ENCODE measurements around the gene SLC9A4. TPM values are rescaled to one million over a fixed set of nuclear protein-coding genes. Genes with fewer than 3 reads are reported as not detected.

Gene SLC9A4
- total RNA-seq, 1 donor from 2014 or later = not detected

- intact Hi-C loops (cut with DNase I) = loop anchor here (10.0 kb wide), 1 partner anchor 562 kb away; no protein-coding TSS in a partner anchor
- DNase-seq (ENCODE audit: missing footprints) (peak; percentile 63), ATAC-seq (no peak)
These were observed 26.1 kb upstream of the SLC9A4 start for GRCh38 chr2:102446936-102447335.

GRCh38 chr2:102449370-102449974 is 23.6 kb upstream of the SLC9A4 start:
- DNase-seq (ENCODE audit: missing footprints) (no peak), ATAC-seq (no peak)
- intact Hi-C loops (cut with DNase I) = loop anchor here (10.0 kb wide), 1 partner anchor 565 kb away; no protein-coding TSS in a partner anchor

GRCh38 chr2:102451968-102452367 is 21.1 kb upstream of the SLC9A4 start:
- intact Hi-C loops (cut with DNase I) = no loop called here
- DNase-seq (ENCODE audit: missing footprints) (no peak), ATAC-seq (no peak)

GRCh38 chr2:102453501-102453900 is 19.5 kb upstream of the SLC9A4 start:
- no peak for DNase-seq (ENCODE audit: missing footprints)
- intact Hi-C loops (cut with DNase I) = no loop called here
- no peak for ATAC-seq

GRCh38 chr2:102455061-102455670 is 17.9 kb upstream of the SLC9A4 start:
- intact Hi-C loops (cut with DNase I) = no loop called here
- ATAC-seq (no peak), DNase-seq (ENCODE audit: missing footprints) (no peak)

- intact Hi-C loops (cut with DNase I) = no loop called here
- ATAC-seq (no peak), DNase-seq (ENCODE audit: missing footprints) (no peak)
These were observed 12.6 kb upstream of the SLC9A4 start for GRCh38 chr2:102460467-102460866.

- no peak for ATAC-seq
- intact Hi-C loops (cut with DNase I) = no loop called here
These were observed 11.8 kb upstream of the SLC9A4 start for GRCh38 chr2:102461188-102461587.

GRCh38 chr2:102463160-102463559 is 9.9 kb upstream of the SLC9A4 start:
- ATAC-seq (no peak), DNase-seq (ENCODE audit: missing footprints) (no peak)
- intact Hi-C loops (cut with DNase I) = no loop called here

More at GRCh38 chr2:102461188-102461587, 11.8 kb upstream of the SLC9A4 start:
- no peak for DNase-seq (ENCODE audit: missing footprints)

GRCh38 chr2:102470168-102470567 is 2.9 kb upstream of the SLC9A4 start:
- intact Hi-C loops (cut with DNase I) = loop anchor here (10.0 kb wide), 1 partner anchor 405 kb away; no protein-coding TSS in a partner anchor
- DNase-seq (ENCODE audit: missing footprints) (no peak), ATAC-seq (no peak)

- intact Hi-C loops (cut with DNase I) = loop anchor here (2.0 to 10.0 kb wide), 3 partner anchors 143 to 401 kb away; no protein-coding TSS in a partner anchor
- DNase-seq (ENCODE audit: missing footprints) (no peak), ATAC-seq (no peak)
These were observed 605 bp downstream of the SLC9A4 start for GRCh38 chr2:102473631-102474030.

GRCh38 chr2:102474785-102475184 is 1.8 kb downstream of the SLC9A4 start:
- DNase-seq (ENCODE audit: missing footprints) (no peak), ATAC-seq (no peak)
- intact Hi-C loops (cut with DNase I) = loop anchor here (10.0 kb wide), 1 partner anchor 400 kb away; no protein-coding TSS in a partner anchor

- intact Hi-C loops (cut with DNase I) = loop anchor here (10.0 kb wide), 1 partner anchor 396 kb away; no protein-coding TSS in a partner anchor
- ATAC-seq (no peak), DNase-seq (ENCODE audit: missing footprints) (no peak)
These were observed 5.9 kb downstream of the SLC9A4 start for GRCh38 chr2:102478686-102479470.

GRCh38 chr2:102480285-102481195 is 7.5 kb downstream of the SLC9A4 start:
- no peak for ATAC-seq
- intact Hi-C loops (cut with DNase I) = loop anchor here (10.0 kb wide), 1 partner anchor 114 kb away; no protein-coding TSS in a partner anchor
- no peak for DNase-seq (ENCODE audit: missing footprints)

GRCh38 chr2:102481931-102482330 is 8.9 kb downstream of the SLC9A4 start:
- no peak for DNase-seq (ENCODE audit: missing footprints)
- ATAC-seq = no peak
- intact Hi-C loops (cut with DNase I) = loop anchor here (10.0 kb wide), 1 partner anchor 113 kb away; no protein-coding TSS in a partner anchor

GRCh38 chr2:102483086-102483485 is 10.1 kb downstream of the SLC9A4 start:
- intact Hi-C loops (cut with DNase I) = loop anchor here (10.0 kb wide), 1 partner anchor 112 kb away; no protein-coding TSS in a partner anchor
- DNase-seq (ENCODE audit: missing footprints) (no peak), ATAC-seq (no peak)

GRCh38 chr2:102484310-102485061 is 11.5 kb downstream of the SLC9A4 start:
- intact Hi-C loops (cut with DNase I) = loop anchor here (10.0 kb wide), 1 partner anchor 110 kb away; no protein-coding TSS in a partner anchor
- ATAC-seq (no peak), DNase-seq (ENCODE audit: missing footprints) (no peak)

GRCh38 chr2:102485147-102485785 is 12.2 kb downstream of the SLC9A4 start:
- DNase-seq (ENCODE audit: missing footprints) (no peak), ATAC-seq (no peak)
- intact Hi-C loops (cut with DNase I) = loop anchor here (10.0 kb wide), 1 partner anchor 110 kb away; no protein-coding TSS in a partner anchor
